Neural cell (in vitro differentiated cells): ENCODE measurements around the gene ABCF2. TPM values are rescaled to one million over a fixed set of nuclear protein-coding genes. Genes with fewer than 3 reads are reported as not detected.
A peak's percentile ranks its signal among the peaks of the same experiment; 100 is the strongest.

Experiments used
- H2AFZ ChIP-seq: fragments of 200-600, 300-800 bp; sonication (generic), shearing (Covaris generic); 2 replicates; pipeline ENCODE4 v1.6.0; 2014; ENCODE audit warnings: low read depth, mild to moderate bottlenecking, antibody characterized with exemption, low read length, moderate library complexity
- H3F3A ChIP-seq: fragments of 200-600 bp; shearing (Covaris generic); 2 replicates; pipeline ENCODE4 v1.6.1; 2016; ENCODE audit warnings: mild to moderate bottlenecking, moderate library complexity, mixed read lengths, antibody characterized with exemption, low read length; ENCODE audit not compliant: insufficient read depth, poor library complexity, severe bottlenecking
- H3K27ac ChIP-seq: fragments of 200-600, 300-800 bp; sonication (generic), shearing (Covaris generic); 2 replicates; pipeline ENCODE4 v1.5.1; 2014; ENCODE audit warnings: mild to moderate bottlenecking, low read length, moderate library complexity
- H3K27me3 ChIP-seq: fragments of 300-800, 200-600 bp; sonication (generic), shearing (Covaris generic); 2 replicates; pipeline ENCODE4 v1.6.0; 2014; ENCODE audit warnings: mild to moderate bottlenecking, low read depth, low read length, moderate library complexity; ENCODE audit not compliant: insufficient read depth
- H3K36me3 ChIP-seq: fragments of 300-800, 200-600 bp; sonication (generic), shearing (Covaris generic); 2 replicates; pipeline ENCODE4 v1.5.1; 2014; ENCODE audit warnings: mild to moderate bottlenecking, antibody characterized with exemption, low read length, moderate library complexity; ENCODE audit not compliant: insufficient read depth
- H3K4me2 ChIP-seq: fragments of 300-800, 200-600 bp; sonication (generic), shearing (Covaris generic); 2 replicates; pipeline ENCODE4 v1.6.0; 2014; ENCODE audit warnings: mild to moderate bottlenecking, low read length
- H3K4me3 ChIP-seq: fragments of 300-800, 200-600 bp; sonication (generic), shearing (Covaris generic); 2 replicates; pipeline ENCODE4 v1.5.1; 2014; ENCODE audit warnings: mild to moderate bottlenecking, low read length, moderate library complexity
- H3K79me2 ChIP-seq: fragments of 200-600 bp; shearing (Covaris generic); replicated peaks from 2 replicates; pipeline ENCODE4 v1.6.0; 2014; ENCODE audit warnings: mild to moderate bottlenecking, low read length, moderate library complexity; ENCODE audit not compliant: insufficient read depth
- H3K9ac ChIP-seq: fragments of 300-800, 200-600 bp; sonication (generic), shearing (Covaris generic); 2 replicates; pipeline ENCODE4 v1.6.1; 2016; ENCODE audit warnings: mild to moderate bottlenecking, low read length, mixed read lengths
- H3K9me2 ChIP-seq: fragments of 200-600 bp; shearing (Covaris generic); 2 replicates; pipeline ENCODE4 v1.6.1; 2016; ENCODE audit warnings: mild to moderate bottlenecking, low read length, mixed read lengths; ENCODE audit not compliant: insufficient read depth
- H3K9me3 ChIP-seq: fragments of 200-600, 300-800 bp; sonication (generic), shearing (Covaris generic); 2 replicates; pipeline ENCODE4 v1.6.1; 2016; ENCODE audit warnings: mild to moderate bottlenecking, mixed run types, low read length, moderate library complexity, mixed read lengths
- H4K20me1 ChIP-seq: fragments of 200-600 bp; shearing (Covaris generic); 2 replicates; pipeline ENCODE4 v1.6.1; 2016; ENCODE audit warnings: mild to moderate bottlenecking, mixed run types; ENCODE audit not compliant: insufficient read depth
- EP300 ChIP-seq: fragments of 450-650 bp; conservative IDR thresholded peaks from 2 replicates; pipeline ENCODE4 v1.6.1; 2014; ENCODE audit warnings: antibody characterized with exemption, mild to moderate bottlenecking, moderate library complexity; ENCODE audit not compliant: poor library complexity, severe bottlenecking
- EZH2 ChIP-seq: fragments of 200-600, 300-800 bp; shearing (Covaris generic), sonication (generic); IDR thresholded peaks from 2 replicates; pipeline ENCODE4 v1.6.1; 2014; ENCODE audit warnings: antibody characterized with exemption, low read length, borderline replicate concordance, mild to moderate bottlenecking; ENCODE audit not compliant: insufficient read depth, poor library complexity, severe bottlenecking
- MXI1 ChIP-seq: fragments of 450-650 bp; conservative IDR thresholded peaks from 2 replicates; pipeline ENCODE4 v1.6.1; 2014; ENCODE audit warnings: antibody characterized with exemption, mild to moderate bottlenecking; ENCODE audit not compliant: poor library complexity, severe bottlenecking
- POLR2AphosphoS5 ChIP-seq: IDR thresholded peaks from 2 replicates; pipeline ENCODE4 v1.6.1; 2012
- RAD21 ChIP-seq: fragments of 450-650 bp; conservative IDR thresholded peaks from 2 replicates; pipeline ENCODE4 v1.6.1; 2014; ENCODE audit warnings: antibody characterized with exemption, mild to moderate bottlenecking, moderate library complexity
- SMC3 ChIP-seq: fragments of 450-650 bp; conservative IDR thresholded peaks from 2 replicates; pipeline ENCODE4 v1.6.1; 2014; ENCODE audit warnings: antibody characterized with exemption, mild to moderate bottlenecking, moderate library complexity; ENCODE audit not compliant: poor library complexity
- TAF1 ChIP-seq: IDR thresholded peaks from 2 replicates; pipeline ENCODE4 v1.6.1; 2012; ENCODE audit warnings: low read depth
- polyA plus RNA-seq: library from polyadenylated mRNA; depleted of rRNA; stranded (reverse); fragments of >200 nt; gene quantifications from 2 replicates; pipeline ENCODE4 v1.2.3, GENCODE V29; 2014
- TF ChIP-seq, protein P1 (sequence below): fragments of 450-650 bp; IDR thresholded peaks from 2 replicates; pipeline ENCODE4 v1.5.1; 2014; ENCODE audit warnings: antibody characterized with exemption, mild to moderate bottlenecking, moderate library complexity; ENCODE audit not compliant: poor library complexity, severe bottlenecking
- TF ChIP-seq, protein P2 (sequence below): IDR thresholded peaks from 2 replicates; pipeline ENCODE4 v1.6.1; 2012; ENCODE audit warnings: borderline replicate concordance

The ABCF2 gene
- polyA plus RNA-seq, 1 donor from 2014 or later: 32.7 TPM

DNA sequence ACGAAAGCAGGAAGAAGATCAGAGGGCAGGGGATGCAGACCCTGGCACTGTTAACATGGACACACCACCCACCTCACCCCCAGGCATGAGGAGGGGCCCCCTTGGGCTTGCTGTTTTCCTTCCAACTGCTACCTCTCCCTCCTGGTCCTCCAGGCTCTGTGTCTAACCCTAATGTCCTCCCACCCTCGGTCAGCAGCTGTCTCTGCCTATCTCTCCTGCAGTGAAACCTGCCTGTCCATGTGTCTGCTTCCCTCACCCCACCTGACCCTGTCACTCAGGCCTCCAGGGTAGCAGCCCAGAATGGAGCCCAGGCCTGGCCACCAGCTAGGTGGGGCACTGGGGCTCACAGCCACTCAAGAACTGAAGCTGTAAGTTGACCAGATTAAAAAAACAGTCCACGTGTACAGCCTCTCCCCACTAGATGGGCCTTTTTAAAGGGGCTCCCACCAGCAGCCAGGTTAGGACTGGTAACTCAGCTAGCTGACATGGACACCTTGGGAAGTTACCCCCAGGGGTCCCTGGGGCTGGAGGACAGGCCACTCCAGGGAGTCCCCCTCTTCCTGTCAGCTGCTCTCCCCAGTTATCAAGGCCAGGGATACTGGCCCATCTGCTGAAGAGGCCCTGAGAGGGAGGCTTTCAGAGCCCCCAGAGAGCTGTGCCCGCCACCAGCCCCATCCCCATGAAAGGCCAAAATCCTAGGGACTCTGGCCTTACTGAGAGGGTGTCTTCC lies 20.0 kb upstream of the ABCF2 start:
- Histone ChIP-seq H3K4me3 (peak overlapping the region; percentile 78), H3K79me2 (peaks cover 3% of the 10 kb centered on the region), H3K36me3 (no peaks in the 10 kb centered on the region), H3K9me3 (no peaks in the 10 kb centered on the region), H3K27me3 (no peaks in the 10 kb centered on the region), H3K9ac (peak overlapping the region; percentile 60), H2AFZ (no peak overlapping the region), H3K9me2 (no peaks in the 10 kb centered on the region), H3K4me2 (no peak overlapping the region), H3F3A (peaks cover 4% of the 10 kb centered on the region), H4K20me1 (no peaks in the 10 kb centered on the region), H3K27ac (no peak overlapping the region)
- TF ChIP-seq MXI1: no peak
- no peak for TF ChIP-seq POLR2AphosphoS5
- no peak for TF ChIP-seq SMC3
- TF ChIP-seq, protein P1, sequence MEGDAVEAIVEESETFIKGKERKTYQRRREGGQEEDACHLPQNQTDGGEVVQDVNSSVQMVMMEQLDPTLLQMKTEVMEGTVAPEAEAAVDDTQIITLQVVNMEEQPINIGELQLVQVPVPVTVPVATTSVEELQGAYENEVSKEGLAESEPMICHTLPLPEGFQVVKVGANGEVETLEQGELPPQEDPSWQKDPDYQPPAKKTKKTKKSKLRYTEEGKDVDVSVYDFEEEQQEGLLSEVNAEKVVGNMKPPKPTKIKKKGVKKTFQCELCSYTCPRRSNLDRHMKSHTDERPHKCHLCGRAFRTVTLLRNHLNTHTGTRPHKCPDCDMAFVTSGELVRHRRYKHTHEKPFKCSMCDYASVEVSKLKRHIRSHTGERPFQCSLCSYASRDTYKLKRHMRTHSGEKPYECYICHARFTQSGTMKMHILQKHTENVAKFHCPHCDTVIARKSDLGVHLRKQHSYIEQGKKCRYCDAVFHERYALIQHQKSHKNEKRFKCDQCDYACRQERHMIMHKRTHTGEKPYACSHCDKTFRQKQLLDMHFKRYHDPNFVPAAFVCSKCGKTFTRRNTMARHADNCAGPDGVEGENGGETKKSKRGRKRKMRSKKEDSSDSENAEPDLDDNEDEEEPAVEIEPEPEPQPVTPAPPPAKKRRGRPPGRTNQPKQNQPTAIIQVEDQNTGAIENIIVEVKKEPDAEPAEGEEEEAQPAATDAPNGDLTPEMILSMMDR: no peak
- no peak for TF ChIP-seq EP300
- TF ChIP-seq, protein P2, sequence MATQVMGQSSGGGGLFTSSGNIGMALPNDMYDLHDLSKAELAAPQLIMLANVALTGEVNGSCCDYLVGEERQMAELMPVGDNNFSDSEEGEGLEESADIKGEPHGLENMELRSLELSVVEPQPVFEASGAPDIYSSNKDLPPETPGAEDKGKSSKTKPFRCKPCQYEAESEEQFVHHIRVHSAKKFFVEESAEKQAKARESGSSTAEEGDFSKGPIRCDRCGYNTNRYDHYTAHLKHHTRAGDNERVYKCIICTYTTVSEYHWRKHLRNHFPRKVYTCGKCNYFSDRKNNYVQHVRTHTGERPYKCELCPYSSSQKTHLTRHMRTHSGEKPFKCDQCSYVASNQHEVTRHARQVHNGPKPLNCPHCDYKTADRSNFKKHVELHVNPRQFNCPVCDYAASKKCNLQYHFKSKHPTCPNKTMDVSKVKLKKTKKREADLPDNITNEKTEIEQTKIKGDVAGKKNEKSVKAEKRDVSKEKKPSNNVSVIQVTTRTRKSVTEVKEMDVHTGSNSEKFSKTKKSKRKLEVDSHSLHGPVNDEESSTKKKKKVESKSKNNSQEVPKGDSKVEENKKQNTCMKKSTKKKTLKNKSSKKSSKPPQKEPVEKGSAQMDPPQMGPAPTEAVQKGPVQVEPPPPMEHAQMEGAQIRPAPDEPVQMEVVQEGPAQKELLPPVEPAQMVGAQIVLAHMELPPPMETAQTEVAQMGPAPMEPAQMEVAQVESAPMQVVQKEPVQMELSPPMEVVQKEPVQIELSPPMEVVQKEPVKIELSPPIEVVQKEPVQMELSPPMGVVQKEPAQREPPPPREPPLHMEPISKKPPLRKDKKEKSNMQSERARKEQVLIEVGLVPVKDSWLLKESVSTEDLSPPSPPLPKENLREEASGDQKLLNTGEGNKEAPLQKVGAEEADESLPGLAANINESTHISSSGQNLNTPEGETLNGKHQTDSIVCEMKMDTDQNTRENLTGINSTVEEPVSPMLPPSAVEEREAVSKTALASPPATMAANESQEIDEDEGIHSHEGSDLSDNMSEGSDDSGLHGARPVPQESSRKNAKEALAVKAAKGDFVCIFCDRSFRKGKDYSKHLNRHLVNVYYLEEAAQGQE: no peak
- no peak for TF ChIP-seq TAF1
- no peak for TF ChIP-seq RAD21
- no peak for TF ChIP-seq EZH2

DNA sequence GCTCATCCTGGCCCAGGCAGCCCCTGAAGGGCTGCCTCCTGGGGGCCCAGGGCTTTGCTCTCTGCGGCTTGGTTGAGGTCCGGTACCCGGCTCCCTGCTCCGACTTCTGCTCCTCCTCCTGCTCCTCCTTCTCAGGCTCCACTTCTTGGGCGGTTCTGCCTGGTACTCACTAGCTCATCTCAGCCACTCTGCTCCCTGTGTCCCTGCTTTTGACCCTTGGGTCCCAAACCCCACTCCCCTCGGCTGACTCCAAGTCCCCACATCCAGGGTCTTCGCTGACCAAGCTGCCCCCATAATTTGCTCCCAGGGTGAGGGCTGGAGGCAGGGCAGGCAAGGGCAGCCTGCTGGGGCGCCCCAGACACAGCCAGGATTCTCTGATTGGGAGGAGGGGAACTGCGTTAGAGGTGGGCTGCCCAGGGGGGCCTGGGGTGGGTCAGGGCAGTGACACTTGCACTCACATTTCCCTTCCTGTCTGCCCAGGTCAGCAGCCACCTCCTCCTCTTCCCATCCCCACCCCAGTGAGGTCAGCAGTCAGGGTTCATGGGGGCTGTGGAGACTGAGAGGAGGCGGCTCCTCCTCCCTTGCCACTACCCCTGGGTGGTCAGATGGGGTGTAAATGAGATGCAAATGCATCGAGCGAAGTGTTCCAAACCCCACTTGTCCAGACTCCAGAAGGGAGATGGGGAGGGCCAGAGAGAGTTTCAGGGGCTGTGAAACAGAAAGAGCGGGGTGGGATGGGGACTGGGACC lies 19.3 kb upstream of the ABCF2 start:
- Histone ChIP-seq H3K9me3 (no peaks in the 10 kb centered on the region), H3K27ac (no peak overlapping the region), H3K9me2 (no peaks in the 10 kb centered on the region), H3K9ac (no peak overlapping the region), H3K79me2 (peaks cover 3% of the 10 kb centered on the region), H3K27me3 (no peaks in the 10 kb centered on the region), H3K4me3 (peak overlapping the region; percentile 78), H3F3A (peaks cover 4% of the 10 kb centered on the region), H3K4me2 (no peak overlapping the region), H4K20me1 (no peaks in the 10 kb centered on the region), H3K36me3 (no peaks in the 10 kb centered on the region), H2AFZ (no peak overlapping the region)
- TF ChIP-seq MXI1 (no peak), SMC3 (no peak), RAD21 (no peak), TAF1 (no peak), EZH2 (no peak), POLR2AphosphoS5 (no peak), EP300 (no peak)
- TF ChIP-seq, protein P1: no peak
- TF ChIP-seq, protein P2: no peak
